Activated CD8-positive, alpha-beta T cell treated with anti-CD3 and anti-CD28 coated beads, Interleukin-2, amount 10 ng/mL, durations not matched to agents 7 days and 5 days (primary cell): ENCODE results near the gene GRIK2. TPM values are rescaled to one million over a fixed set of nuclear protein-coding genes. Genes with fewer than 3 reads are reported as not detected.

Experiments
- ATAC-seq: fragments of 150-1000 bp; cut with Tn5 transposase; one replicate; pipeline ENCODE4 v1.10.0; 2021; ENCODE audit warnings: moderate library complexity
- CTCF ChIA-PET: fragments of 350-600 bp; sonication (Branson Sonifier 250); formaldehyde crosslinking; loops from one replicate; lab custom pipeline; 2021; ENCODE audit warnings: antibody characterized with exemption; lab: Charles Lee
- POLR2A ChIA-PET: fragments of 350-600 bp; sonication (Branson Sonifier 250); formaldehyde crosslinking; loops from one replicate; lab custom pipeline; 2021; ENCODE audit warnings: antibody characterized with exemption; lab: Charles Lee
- DNase-seq: peaks from one replicate; pipeline ENCODE4 v3.0.0-alpha.2; 2020
- H3K27ac Mint-ChIP-seq: one replicate; pipeline ENCODE4 v1.8.0; 2021; ENCODE audit warnings: mild to moderate bottlenecking, mixed read lengths
- H3K27me3 Mint-ChIP-seq: one replicate; pipeline ENCODE4 v1.8.0; 2021; ENCODE audit warnings: low read depth, mixed read lengths
- H3K36me3 Mint-ChIP-seq: one replicate; pipeline ENCODE4 v1.8.0; 2021; ENCODE audit warnings: low read depth, mixed read lengths
- H3K4me1 Mint-ChIP-seq: one replicate; pipeline ENCODE4 v1.8.0; 2021; ENCODE audit warnings: low read depth, mixed read lengths
- H3K4me3 Mint-ChIP-seq: one replicate; pipeline ENCODE4 v1.8.0; 2021; ENCODE audit warnings: mild to moderate bottlenecking, mixed read lengths
- H3K9me3 Mint-ChIP-seq: one replicate; pipeline ENCODE4 v1.8.0; 2022; ENCODE audit warnings: mixed read lengths; ENCODE audit not compliant: insufficient read depth
- total RNA-seq, 2 experiments: library from RNA; stranded (reverse); gene quantifications; one replicate each; pipeline ENCODE4 v1.2.3, GENCODE V29; 2021

Gene GRIK2
- total RNA-seq, 2 experiments from 2014 or later, result not detected

DNA sequence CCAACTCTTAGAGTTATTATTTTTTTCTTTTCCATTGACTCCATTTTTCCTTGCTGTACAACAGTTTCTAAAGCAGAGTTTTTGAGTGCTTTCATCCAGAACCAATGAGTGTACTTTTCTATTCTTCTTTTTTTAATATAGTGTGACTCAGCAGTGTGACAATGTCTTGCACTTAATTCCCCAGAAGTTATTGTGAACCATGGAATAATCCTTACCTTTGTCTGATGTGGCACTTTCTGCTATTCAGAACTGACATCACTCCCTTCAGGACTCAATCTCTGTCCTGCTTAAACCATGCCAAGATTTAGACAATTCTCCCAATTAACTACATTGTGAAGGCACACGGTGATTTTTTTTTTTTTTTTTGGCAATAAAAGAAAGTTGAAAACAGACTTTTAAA lies 41.5 kb downstream of the GRIK2 start:
- ChIA-PET CTCF (no interaction called here), POLR2A (no interaction called here)
- Mint-ChIP-seq H3K27ac (no peak overlapping the region), H3K27me3 (no peaks in the 10 kb centered on the region), H3K36me3 (no peaks in the 10 kb centered on the region), H3K9me3 (peaks cover 3% of the 10 kb centered on the region), H3K4me3 (no peak overlapping the region), H3K4me1 (no peaks in the 10 kb centered on the region)
- ATAC-seq (no peak), DNase-seq (no peak)

DNA sequence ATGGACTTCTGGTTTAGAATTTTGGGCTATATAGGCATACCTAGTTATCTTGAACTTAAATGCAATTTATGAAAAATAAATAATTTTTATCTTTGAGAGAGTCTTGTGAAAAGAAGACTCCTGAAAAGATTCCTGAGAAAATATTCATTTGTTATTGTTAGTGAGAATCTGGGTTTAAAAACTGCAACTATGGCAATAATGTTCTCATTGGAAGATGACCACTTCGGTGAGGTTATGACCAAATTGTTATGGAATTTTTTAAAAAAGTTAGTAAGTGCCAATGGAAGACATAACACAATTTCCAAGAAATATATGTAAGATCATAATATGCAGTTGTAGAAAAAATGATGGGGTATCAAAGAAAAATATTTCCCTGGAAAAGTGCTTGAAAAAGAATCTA lies 46.3 kb downstream of the GRIK2 start:
- ChIA-PET CTCF (no interaction called here), POLR2A (no interaction called here)
- no peak for ATAC-seq
- H3K4me3 Mint-ChIP-seq, result no peak overlapping the region
- no peaks in the 10 kb centered on the region for H3K9me3 Mint-ChIP-seq
- DNase-seq, result no peak
- H3K27me3 Mint-ChIP-seq, result no peaks in the 10 kb centered on the region
- H3K4me1 Mint-ChIP-seq, result no peaks in the 10 kb centered on the region
- H3K27ac Mint-ChIP-seq, result no peak overlapping the region
- H3K36me3 Mint-ChIP-seq, result no peaks in the 10 kb centered on the region

DNA sequence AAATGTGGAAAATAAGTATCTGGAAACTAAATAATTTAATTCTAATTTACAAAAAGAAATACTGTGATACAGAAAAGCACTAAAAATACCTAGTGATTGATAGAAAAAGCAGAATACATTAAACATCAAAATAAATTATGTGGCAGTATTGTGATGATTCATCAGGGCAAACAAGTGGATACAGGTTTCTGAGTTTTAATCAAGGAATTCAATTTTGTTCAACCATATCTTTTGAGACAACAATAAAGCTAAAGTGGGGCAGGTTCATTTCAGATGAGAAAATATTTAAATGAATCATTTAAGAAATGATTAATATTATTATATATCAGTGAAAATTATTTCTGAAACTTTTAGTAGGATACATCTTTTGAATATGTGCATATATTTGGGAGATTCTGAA lies 49.8 kb downstream of the GRIK2 start:
- no peaks in the 10 kb centered on the region for H3K27me3 Mint-ChIP-seq
- DNase-seq (no peak), ATAC-seq (no peak)
- ChIA-PET CTCF (no interaction called here), POLR2A (no interaction called here)
- no peaks in the 10 kb centered on the region for H3K9me3 Mint-ChIP-seq
- no peak overlapping the region for H3K27ac Mint-ChIP-seq
- no peaks in the 10 kb centered on the region for H3K4me1 Mint-ChIP-seq
- H3K36me3 Mint-ChIP-seq, result no peaks in the 10 kb centered on the region
- no peak overlapping the region for H3K4me3 Mint-ChIP-seq

- ChIA-PET CTCF (no interaction called here), POLR2A (no interaction called here)
- Mint-ChIP-seq H3K27me3 (no peaks in the 10 kb centered on the region), H3K36me3 (no peaks in the 10 kb centered on the region), H3K9me3 (no peaks in the 10 kb centered on the region), H3K27ac (no peak overlapping the region), H3K4me1 (no peaks in the 10 kb centered on the region), H3K4me3 (no peak overlapping the region)
- DNase-seq (no peak), ATAC-seq (no peak)
Observed at GRCh38 chr6:101444717-101445116, 51.2 kb downstream of the GRIK2 start.

DNA sequence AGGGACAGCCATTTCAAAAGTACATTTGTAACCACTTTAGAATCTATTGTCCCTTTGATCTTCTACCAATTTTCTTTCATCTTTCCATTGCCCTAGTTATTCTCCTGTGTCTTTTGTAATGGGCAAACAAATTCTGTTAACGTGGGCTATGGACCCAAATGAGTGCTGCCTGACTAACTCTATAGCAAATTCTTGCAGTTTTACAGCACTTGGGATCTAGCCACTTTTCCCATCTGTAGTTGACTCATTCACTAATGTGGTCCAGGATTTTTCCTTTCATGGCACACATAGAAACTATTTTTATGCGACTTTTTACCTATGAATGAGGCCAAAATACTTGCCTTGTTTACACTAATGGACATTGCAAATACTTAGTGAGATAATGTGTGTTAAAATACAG lies 52.0 kb downstream of the GRIK2 start:
- H3K9me3 Mint-ChIP-seq, result no peaks in the 10 kb centered on the region
- ChIA-PET CTCF (no interaction called here), POLR2A (no interaction called here)
- ATAC-seq (no peak), DNase-seq (no peak)
- no peak overlapping the region for H3K27ac Mint-ChIP-seq
- no peaks in the 10 kb centered on the region for H3K36me3 Mint-ChIP-seq
- H3K27me3 Mint-ChIP-seq, result no peaks in the 10 kb centered on the region
- no peaks in the 10 kb centered on the region for H3K4me1 Mint-ChIP-seq
- H3K4me3 Mint-ChIP-seq, result no peak overlapping the region

- Mint-ChIP-seq H3K27ac (no peak overlapping the region), H3K4me1 (no peaks in the 10 kb centered on the region), H3K36me3 (no peaks in the 10 kb centered on the region)
Observed at GRCh38 chr6:101450901-101451300, 57.4 kb downstream of the GRIK2 start.

DNA sequence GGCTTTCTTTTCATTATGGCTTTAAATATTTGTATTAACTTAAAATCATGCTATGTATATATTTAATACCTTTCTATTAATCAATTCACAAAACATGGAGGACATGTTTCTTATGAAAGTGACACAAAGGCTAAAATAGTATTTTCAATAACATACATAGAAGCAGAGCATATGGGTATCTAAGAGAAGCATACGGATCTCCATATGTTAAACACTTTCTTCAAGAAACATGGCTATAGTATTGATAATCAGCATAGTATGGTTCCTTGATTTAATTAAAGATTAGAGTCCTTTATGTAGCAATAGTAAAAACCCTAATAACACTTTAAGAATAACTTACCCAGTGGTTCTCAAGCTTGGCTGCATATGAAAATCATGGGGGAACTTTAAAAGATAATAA lies 58.5 kb downstream of the GRIK2 start:
- POLR2A ChIA-PET, result no interaction called here
- Mint-ChIP-seq H3K27ac (no peak overlapping the region), H3K27me3 (no peaks in the 10 kb centered on the region), H3K4me3 (no peak overlapping the region), H3K9me3 (no peaks in the 10 kb centered on the region), H3K4me1 (no peaks in the 10 kb centered on the region), H3K36me3 (no peaks in the 10 kb centered on the region)
- no peak for ATAC-seq
- CTCF ChIA-PET, result no interaction called here
- DNase-seq, result no peak

More at GRCh38 chr6:101450901-101451300, 57.4 kb downstream of the GRIK2 start:
- POLR2A ChIA-PET, result no interaction called here
- Mint-ChIP-seq H3K9me3 (no peaks in the 10 kb centered on the region), H3K27me3 (no peaks in the 10 kb centered on the region), H3K4me3 (no peak overlapping the region)
- CTCF ChIA-PET, result no interaction called here
- DNase-seq (no peak), ATAC-seq (no peak)

GRCh38 chr6:101453221-101453620 lies 59.7 kb downstream of the GRIK2 start:
- CTCF ChIA-PET, result no interaction called here
- no peak overlapping the region for H3K27ac Mint-ChIP-seq
- no peak for DNase-seq
- H3K9me3 Mint-ChIP-seq, result no peaks in the 10 kb centered on the region
- no peak overlapping the region for H3K4me3 Mint-ChIP-seq
- POLR2A ChIA-PET, result no interaction called here
- H3K36me3 Mint-ChIP-seq, result no peaks in the 10 kb centered on the region
- no peaks in the 10 kb centered on the region for H3K27me3 Mint-ChIP-seq
- no peak for ATAC-seq
- H3K4me1 Mint-ChIP-seq, result no peaks in the 10 kb centered on the region

- no peak overlapping the region for H3K27ac Mint-ChIP-seq
- no peaks in the 10 kb centered on the region for H3K36me3 Mint-ChIP-seq
- no peaks in the 10 kb centered on the region for H3K27me3 Mint-ChIP-seq
- H3K9me3 Mint-ChIP-seq, result no peaks in the 10 kb centered on the region
- no peak for ATAC-seq
- CTCF ChIA-PET, result no interaction called here
- no peaks in the 10 kb centered on the region for H3K4me1 Mint-ChIP-seq
- POLR2A ChIA-PET, result no interaction called here
- no peak overlapping the region for H3K4me3 Mint-ChIP-seq
- DNase-seq, result no peak
Observed at GRCh38 chr6:101454106-101454676, 60.7 kb downstream of the GRIK2 start.

GRCh38 chr6:101458336-101458735 lies 64.8 kb downstream of the GRIK2 start:
- H3K27ac Mint-ChIP-seq, result no peak overlapping the region
- no peaks in the 10 kb centered on the region for H3K4me1 Mint-ChIP-seq
- POLR2A ChIA-PET, result no interaction called here
- H3K4me3 Mint-ChIP-seq, result no peak overlapping the region
- CTCF ChIA-PET, result no interaction called here
- ATAC-seq, result no peak
- no peaks in the 10 kb centered on the region for H3K27me3 Mint-ChIP-seq
- H3K36me3 Mint-ChIP-seq, result no peaks in the 10 kb centered on the region
- DNase-seq, result no peak
- H3K9me3 Mint-ChIP-seq, result no peaks in the 10 kb centered on the region

GRCh38 chr6:101458826-101459225 lies 65.3 kb downstream of the GRIK2 start:
- Mint-ChIP-seq H3K27ac (no peak overlapping the region), H3K36me3 (no peaks in the 10 kb centered on the region), H3K4me1 (no peaks in the 10 kb centered on the region), H3K27me3 (no peaks in the 10 kb centered on the region), H3K9me3 (no peaks in the 10 kb centered on the region), H3K4me3 (no peak overlapping the region)
- POLR2A ChIA-PET, result no interaction called here
- DNase-seq (no peak), ATAC-seq (no peak)
- CTCF ChIA-PET, result no interaction called here

DNA sequence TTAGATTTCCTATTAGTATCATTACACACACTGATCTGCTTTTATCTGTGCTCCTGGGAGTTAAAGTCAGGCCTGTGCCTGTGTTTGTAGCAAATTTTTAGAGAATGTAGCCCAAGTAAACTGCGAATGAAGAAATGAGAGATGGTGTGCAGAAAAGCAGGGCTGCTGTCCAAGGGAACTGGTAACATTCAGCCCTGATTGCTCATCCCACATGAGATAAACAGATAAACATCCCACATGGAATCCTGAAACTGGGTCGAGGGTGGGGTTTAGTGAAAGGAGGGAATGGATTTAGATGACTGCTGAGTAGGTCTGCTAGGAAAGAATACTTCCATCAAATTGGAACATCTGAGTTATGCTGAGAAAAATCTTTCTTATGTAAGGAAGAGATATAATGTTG lies 69.1 kb downstream of the GRIK2 start:
- Mint-ChIP-seq H3K36me3 (no peaks in the 10 kb centered on the region), H3K27me3 (no peaks in the 10 kb centered on the region), H3K4me3 (no peak overlapping the region), H3K27ac (no peak overlapping the region), H3K9me3 (no peaks in the 10 kb centered on the region), H3K4me1 (no peaks in the 10 kb centered on the region)
- ChIA-PET POLR2A (no interaction called here), CTCF (no interaction called here)
- DNase-seq, result no peak
- no peak for ATAC-seq

- ChIA-PET POLR2A (no interaction called here), CTCF (no interaction called here)
- no peak for DNase-seq
- H3K27me3 Mint-ChIP-seq, result no peaks in the 10 kb centered on the region
- no peak for ATAC-seq
- H3K9me3 Mint-ChIP-seq, result no peaks in the 10 kb centered on the region
- H3K4me3 Mint-ChIP-seq, result no peak overlapping the region
- no peak overlapping the region for H3K27ac Mint-ChIP-seq
- H3K4me1 Mint-ChIP-seq, result no peaks in the 10 kb centered on the region
- no peaks in the 10 kb centered on the region for H3K36me3 Mint-ChIP-seq
Observed at GRCh38 chr6:101465863-101466262, 72.4 kb downstream of the GRIK2 start.
